ENCODE measurements around the gene DKC1.
A peak's percentile ranks its signal among the peaks of the same experiment; 100 is the strongest.
"Not testable (repeated sequence)": the region's sequence is repeated elsewhere in the genome, so short reads cannot be mapped to it uniquely, and the experiment has no call there.

The DKC1 gene

GRCh38 chrX:154793084-154793795 lies 30.6 kb downstream of the DKC1 start:
- DNase-seq: no peak

GRCh38 chrX:154795016-154795415 lies 32.4 kb downstream of the DKC1 start:
- no peak for DNase-seq

GRCh38 chrX:154797006-154797405 lies 34.3 kb downstream of the DKC1 start:
- DNase-seq: no peak

- DNase-seq: no peak
These were observed 37.1 kb downstream of the DKC1 start for GRCh38 chrX:154799556-154800348.

GRCh38 chrX:154800478-154801210 lies 38.0 kb downstream of the DKC1 start:
- no peak for DNase-seq

- no peak for DNase-seq
These were observed 40.3 kb downstream of the DKC1 start for GRCh38 chrX:154802947-154803346.

GRCh38 chrX:154804261-154804956 lies 41.7 kb downstream of the DKC1 start:
- no peak for DNase-seq

- peak; percentile 62 for DNase-seq
These were observed 42.5 kb downstream of the DKC1 start, which contains the start of gene MPP1 for GRCh38 chrX:154804957-154805695. TSS of gene MPP1 (minus strand) at chrX:154805485. CDS start at chrX:154805373, 112 bp downstream.

- no peak for DNase-seq
These were observed 43.0 kb downstream of the DKC1 start for GRCh38 chrX:154805696-154806091.

- DNase-seq: no peak
These were observed 44.3 kb downstream of the DKC1 start for GRCh38 chrX:154806837-154807501.

GRCh38 chrX:154809939-154810665 lies 47.4 kb downstream of the DKC1 start:
- no peak for DNase-seq

GRCh38 chrX:154812341-154813101 lies 49.9 kb downstream of the DKC1 start:
- no peak for DNase-seq

- no peak for DNase-seq
These were observed 51.1 kb downstream of the DKC1 start for GRCh38 chrX:154813801-154814200.

GRCh38 chrX:154815274-154815818 lies 52.7 kb downstream of the DKC1 start:
- DNase-seq: no peak

- not testable (repeated sequence) for DNase-seq
These were observed 53.7 kb downstream of the DKC1 start for GRCh38 chrX:154816326-154816898.

- not testable (repeated sequence) for DNase-seq
These were observed 54.5 kb downstream of the DKC1 start for GRCh38 chrX:154817048-154817618.

- DNase-seq: no peak
These were observed 56.5 kb downstream of the DKC1 start for GRCh38 chrX:154818916-154819770.

GRCh38 chrX:154819771-154820341 lies 57.2 kb downstream of the DKC1 start:
- no peak for DNase-seq
